ENCODE data around the gene OTOR. TPM values are rescaled to one million over a fixed set of nuclear protein-coding genes. Genes with fewer than 3 reads are reported as not detected.

OTOR gene
- total and polyA plus RNA-seq, 5 experiments from 2014 or later = not detected

DNA sequence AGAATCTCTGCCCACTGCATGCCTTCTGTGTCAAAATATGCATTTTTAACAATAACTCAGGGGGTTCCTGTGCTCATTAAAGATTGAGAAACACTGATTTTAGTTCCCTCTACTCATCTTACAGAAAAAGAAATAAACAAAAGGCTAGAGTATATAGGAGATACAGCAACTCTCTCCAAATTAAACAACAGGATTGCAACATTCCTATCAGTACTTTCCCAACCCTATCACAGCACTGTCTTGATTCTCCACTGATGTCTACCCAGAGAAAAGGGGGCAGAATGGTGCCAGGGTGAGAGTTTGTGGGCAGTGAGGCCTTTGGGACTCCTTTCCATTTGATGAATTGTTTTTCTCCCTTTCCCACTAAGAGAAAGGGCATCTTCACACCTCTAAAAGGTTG is 4.7 kb downstream of the OTOR start:
- DNase-seq = no peak
- H3K9me3 Mint-ChIP-seq = peaks cover 0 to 4% (median 0%) of the 10 kb centered on the region in 9 donors
- POLR2A ChIA-PET = no interaction called here
- H3K27me3 Mint-ChIP-seq = peaks cover 4 to 19% (median 15%) of the 10 kb centered on the region in 5 donors
- no peaks in the 10 kb centered on the region for H3K4me1 Mint-ChIP-seq
- no peak overlapping the region for H3K4me3 Mint-ChIP-seq
- no peaks in the 10 kb centered on the region for H3K36me3 Mint-ChIP-seq
- no peak overlapping the region for H3K27ac Mint-ChIP-seq
- no peak for ATAC-seq

DNA sequence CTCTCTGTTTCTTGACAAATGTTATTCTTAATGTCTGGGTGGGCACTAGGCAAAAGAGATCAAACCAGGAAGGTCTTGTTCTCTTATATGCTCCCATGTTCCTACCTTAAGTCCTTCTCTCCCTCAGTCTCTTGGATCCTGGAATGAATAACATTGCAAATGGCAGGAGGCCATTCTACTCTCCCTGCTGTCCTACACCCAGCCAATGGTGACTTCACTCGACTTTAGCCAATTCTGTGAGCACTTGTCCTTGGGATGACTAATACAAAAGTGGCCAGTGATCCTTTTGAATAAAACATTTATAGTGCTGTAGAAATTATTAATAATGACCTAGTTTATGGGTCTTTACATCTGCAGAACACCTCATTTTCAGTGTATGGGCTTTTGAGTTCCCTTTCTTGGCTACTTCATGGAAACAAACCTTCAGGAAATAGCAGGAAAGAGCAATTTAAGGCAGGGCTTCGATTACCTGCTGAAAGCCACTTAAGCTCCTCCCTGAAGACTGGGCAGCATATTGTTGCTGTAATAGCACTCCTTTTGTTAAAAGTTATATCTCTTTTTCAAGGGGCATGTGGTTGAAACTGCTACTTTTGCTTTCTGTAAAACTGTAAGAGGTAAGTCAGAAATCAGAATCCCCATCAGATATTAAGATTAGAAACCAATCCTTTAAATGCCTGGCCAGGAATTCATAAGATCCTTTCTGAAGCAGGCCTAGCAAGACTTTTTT is 10.5 kb downstream of the OTOR start:
- Mint-ChIP-seq H3K27ac (no peak overlapping the region), H3K27me3 (peaks cover 0 to 22% (median 11%) of the 10 kb centered on the region in 5 donors), H3K9me3 (peaks cover 0 to 4% (median 0%) of the 10 kb centered on the region in 9 donors), H3K4me3 (no peak overlapping the region), H3K4me1 (peaks cover 0 to 2% (median under 1%) of the 10 kb centered on the region in 4 donors), H3K36me3 (no peaks in the 10 kb centered on the region)
- DNase-seq (no peak), ATAC-seq (no peak)
- POLR2A ChIA-PET = no interaction called here

DNA sequence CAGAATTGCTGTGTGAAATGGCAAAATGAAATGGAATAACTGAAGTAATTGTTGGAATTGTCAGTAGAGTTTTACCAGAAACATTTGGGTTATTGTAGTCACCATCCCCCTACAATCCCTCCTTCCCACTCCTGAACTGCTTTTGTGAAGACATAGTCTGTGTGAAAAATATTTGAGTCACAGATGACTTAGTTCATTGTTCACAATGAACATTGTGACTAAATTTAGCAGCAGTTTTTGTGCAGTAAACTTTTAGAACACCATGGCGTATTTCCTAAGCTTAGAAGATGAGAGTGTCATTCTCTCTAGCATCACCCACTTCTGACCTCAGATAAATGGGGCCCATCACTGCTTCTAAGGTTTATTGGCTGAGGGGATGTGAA is 11.0 kb downstream of the OTOR start:
- Mint-ChIP-seq H3K27me3 (peaks cover 0 to 22% (median 17%) of the 10 kb centered on the region in 5 donors), H3K9me3 (peaks cover 0 to 4% (median 0%) of the 10 kb centered on the region in 9 donors), H3K4me3 (no peak overlapping the region), H3K36me3 (no peaks in the 10 kb centered on the region), H3K27ac (no peak overlapping the region), H3K4me1 (peaks cover 0 to 2% (median under 1%) of the 10 kb centered on the region in 4 donors)
- ATAC-seq (no peak), DNase-seq (no peak)
- POLR2A ChIA-PET = no interaction called here

- POLR2A ChIA-PET = no interaction called here
- peaks cover 0 to 4% (median 0%) of the 10 kb centered on the region in 9 donors for H3K9me3 Mint-ChIP-seq
- H3K36me3 Mint-ChIP-seq = no peaks in the 10 kb centered on the region
- H3K4me1 Mint-ChIP-seq = peaks cover 0 to 2% (median under 1%) of the 10 kb centered on the region in 4 donors
- H3K27me3 Mint-ChIP-seq = peaks cover 1 to 31% (median 18%) of the 10 kb centered on the region in 5 donors
- ATAC-seq = no peak
- H3K4me3 Mint-ChIP-seq = no peak overlapping the region
- peak overlapping the region in 1 of 10 donors; percentile 15 for H3K27ac Mint-ChIP-seq
- no peak for DNase-seq
Measured at GRCh38 chr20:16760431-16761304, 12.5 kb downstream of the OTOR start.

DNA sequence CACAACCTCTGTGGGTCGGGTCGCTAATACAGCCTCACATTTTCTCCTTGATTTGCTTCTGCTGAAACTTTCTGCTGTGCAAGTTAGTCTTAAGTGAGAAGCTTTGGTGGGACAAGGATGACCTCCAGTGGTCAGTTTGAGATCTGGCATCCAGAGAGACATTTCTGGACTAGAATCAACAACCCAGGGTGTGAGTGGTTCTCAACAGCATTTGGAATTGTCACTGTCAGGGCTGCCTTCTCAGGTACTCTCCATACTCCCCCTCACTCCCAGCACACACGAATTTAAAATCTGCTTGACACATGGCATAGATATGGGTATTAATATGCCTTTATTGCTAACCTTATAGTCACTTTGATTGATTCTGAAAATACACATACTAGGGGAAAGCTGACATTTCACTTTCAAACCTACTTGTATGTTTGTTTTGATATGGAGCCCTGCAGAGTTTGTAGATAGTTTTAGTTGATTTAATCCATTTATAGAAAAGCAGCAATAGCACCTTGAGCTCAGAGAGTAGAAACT is 13.2 kb downstream of the OTOR start:
- Mint-ChIP-seq H3K9me3 (peaks cover 0 to 1% (median 0%) of the 10 kb centered on the region in 9 donors), H3K27me3 (peaks cover 4 to 38% (median 22%) of the 10 kb centered on the region in 5 donors), H3K4me3 (no peak overlapping the region), H3K36me3 (no peaks in the 10 kb centered on the region), H3K4me1 (peaks cover 0 to 2% (median under 1%) of the 10 kb centered on the region in 4 donors), H3K27ac (peak overlapping the region in 1 of 10 donors; percentile 15)
- ATAC-seq (peak; percentile 64 to 68), DNase-seq (peak; percentile 9 to 73 (median 48))
- POLR2A ChIA-PET = no interaction called here

DNA sequence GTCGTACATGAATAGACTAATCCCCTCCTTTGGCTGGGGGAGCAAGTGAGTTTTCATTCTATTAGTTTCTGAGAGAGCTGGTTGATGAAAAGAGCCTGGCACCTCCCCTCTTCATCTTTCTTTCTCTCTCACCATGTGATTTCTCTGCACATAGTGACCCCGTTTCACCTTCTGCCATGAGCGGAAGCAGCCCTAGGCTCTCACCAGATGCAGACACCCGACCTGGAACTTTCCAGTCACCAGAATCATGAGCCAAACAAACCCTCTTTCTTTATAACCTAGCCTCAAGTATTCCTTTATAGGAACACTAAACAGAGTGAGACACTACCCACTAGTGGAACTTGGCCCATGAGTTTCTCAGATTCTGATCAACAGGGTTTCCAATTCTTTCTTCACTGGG is 16.4 kb downstream of the OTOR start:
- POLR2A ChIA-PET = no interaction called here
- no peak overlapping the region for H3K27ac Mint-ChIP-seq
- H3K36me3 Mint-ChIP-seq = no peaks in the 10 kb centered on the region
- no peaks in the 10 kb centered on the region for H3K9me3 Mint-ChIP-seq
- peaks cover 0 to 2% (median under 1%) of the 10 kb centered on the region in 4 donors for H3K4me1 Mint-ChIP-seq
- ATAC-seq (no peak), DNase-seq (no peak)
- no peak overlapping the region for H3K4me3 Mint-ChIP-seq
- peaks cover 12 to 46% (median 26%) of the 10 kb centered on the region in 5 donors for H3K27me3 Mint-ChIP-seq

DNA sequence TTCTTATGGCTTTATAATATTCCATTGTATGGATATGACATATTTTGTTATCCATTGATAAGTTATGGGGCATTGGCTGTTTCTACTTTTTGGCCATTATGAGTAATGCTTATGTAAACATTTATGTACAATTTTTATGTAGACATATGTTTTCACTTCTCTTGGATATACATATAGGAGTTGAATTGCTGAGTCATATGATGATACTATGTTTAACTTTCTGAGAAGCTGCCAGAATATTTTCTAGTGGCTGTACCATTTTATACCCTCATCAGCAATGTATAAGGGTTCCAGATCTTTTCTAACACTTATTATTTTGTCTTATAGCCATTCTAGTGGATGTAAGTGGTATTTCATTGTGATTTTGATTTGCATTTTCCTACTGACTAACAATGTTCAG is 23.1 kb downstream of the OTOR start:
- no peak overlapping the region for H3K27ac Mint-ChIP-seq
- H3K4me1 Mint-ChIP-seq = no peaks in the 10 kb centered on the region
- peaks cover 18 to 41% (median 25%) of the 10 kb centered on the region in 5 donors for H3K27me3 Mint-ChIP-seq
- peaks cover 0 to 15% (median 1%) of the 10 kb centered on the region in 3 donors for H3K36me3 Mint-ChIP-seq
- H3K4me3 Mint-ChIP-seq = no peak overlapping the region
- POLR2A ChIA-PET = no interaction called here
- DNase-seq = no peak
- H3K9me3 Mint-ChIP-seq = peaks cover 0 to 30% (median 11%) of the 10 kb centered on the region in 9 donors
- no peak for ATAC-seq

- ATAC-seq (no peak), DNase-seq (no peak)
- H3K27me3 Mint-ChIP-seq = peaks cover 11 to 38% (median 19%) of the 10 kb centered on the region in 5 donors
- no peak overlapping the region for H3K27ac Mint-ChIP-seq
- peaks cover 0 to 25% (median 1%) of the 10 kb centered on the region in 3 donors for H3K36me3 Mint-ChIP-seq
- H3K9me3 Mint-ChIP-seq = peaks cover 0 to 40% (median 17%) of the 10 kb centered on the region in 9 donors
- POLR2A ChIA-PET = no interaction called here
- no peaks in the 10 kb centered on the region for H3K4me1 Mint-ChIP-seq
- no peak overlapping the region for H3K4me3 Mint-ChIP-seq
Measured at GRCh38 chr20:16775961-16776360, 27.8 kb downstream of the OTOR start.

- POLR2A ChIA-PET = no interaction called here
- Mint-ChIP-seq H3K4me1 (no peaks in the 10 kb centered on the region), H3K4me3 (no peak overlapping the region), H3K9me3 (peaks cover 0 to 46% (median 17%) of the 10 kb centered on the region in 9 donors), H3K27ac (no peak overlapping the region), H3K36me3 (peaks cover 0 to 31% (median 1%) of the 10 kb centered on the region in 3 donors), H3K27me3 (peaks cover 8 to 38% (median 19%) of the 10 kb centered on the region in 5 donors)
- ATAC-seq (no peak), DNase-seq (no peak)
Measured at GRCh38 chr20:16777126-16777525, 29.0 kb downstream of the OTOR start.

- Mint-ChIP-seq H3K27ac (no peak overlapping the region), H3K27me3 (peaks cover 4 to 34% (median 20%) of the 10 kb centered on the region in 5 donors), H3K4me1 (no peaks in the 10 kb centered on the region), H3K4me3 (no peak overlapping the region), H3K36me3 (peaks cover 0 to 36% (median 1%) of the 10 kb centered on the region in 3 donors), H3K9me3 (peaks cover 6 to 51% (median 22%) of the 10 kb centered on the region in 9 donors)
- DNase-seq = no peak
- ATAC-seq = no peak
- POLR2A ChIA-PET = no interaction called here
Measured at GRCh38 chr20:16778159-16778558, 30.0 kb downstream of the OTOR start.

GRCh38 chr20:16781496-16781895 is 33.3 kb downstream of the OTOR start:
- no peak for ATAC-seq
- DNase-seq = no peak
- peaks cover 0 to 25% (median 0%) of the 10 kb centered on the region in 3 donors for H3K36me3 Mint-ChIP-seq
- no peak overlapping the region for H3K27ac Mint-ChIP-seq
- POLR2A ChIA-PET = no interaction called here
- H3K4me3 Mint-ChIP-seq = no peak overlapping the region
- H3K4me1 Mint-ChIP-seq = no peaks in the 10 kb centered on the region
- peaks cover 12 to 35% (median 16%) of the 10 kb centered on the region in 9 donors for H3K9me3 Mint-ChIP-seq
- peaks cover 5 to 19% (median 10%) of the 10 kb centered on the region in 5 donors for H3K27me3 Mint-ChIP-seq

- no peak for DNase-seq
- Mint-ChIP-seq H3K4me3 (no peak overlapping the region), H3K27ac (no peak overlapping the region), H3K4me1 (no peaks in the 10 kb centered on the region), H3K36me3 (peaks cover 0 to 22% (median 0%) of the 10 kb centered on the region in 3 donors), H3K9me3 (peaks cover 11 to 42% (median 20%) of the 10 kb centered on the region in 9 donors), H3K27me3 (peaks cover 9 to 36% (median 16%) of the 10 kb centered on the region in 5 donors)
- no peak for ATAC-seq
- POLR2A ChIA-PET = no interaction called here
Measured at GRCh38 chr20:16785226-16785625, 37.1 kb downstream of the OTOR start.
